Muscle of back (tissue), 11 donors: ENCODE measurements around the gene PTRH1. TPM values are rescaled to one million over a fixed set of nuclear protein-coding genes. Genes with fewer than 3 reads are reported as not detected.

Source experiments
- DNase-seq, 3 donors: peaks; one replicate each; pipeline versions ENCODE4 v3.0.0 to v3.0.0-alpha.2; 2013
- polyA plus RNA-seq, 10 donors: library from polyadenylated mRNA; unstranded; fragments of 120-200 nt; gene quantifications; one replicate each; pipeline ENCODE4 v1.2.1, GENCODE V29; 2013; ENCODE audit not compliant: insufficient read length in 10 of 10

The PTRH1 gene
- polyA plus RNA-seq, 10 donors = 4.4 to 8.2 (median 6.4) TPM

- DNase-seq = no peak
Measured at GRCh38 chr9:127700140-127700539, 15.3 kb downstream of the PTRH1 start.

- DNase-seq = peak; percentile 96 to 98 (median 97)
Measured at GRCh38 chr9:127698985-127699670, 16.3 kb downstream of the PTRH1 start.

GRCh38 chr9:127698386-127698785 is 17.1 kb downstream of the PTRH1 start:
- DNase-seq = no peak

- no peak for DNase-seq
Measured at GRCh38 chr9:127697575-127697974, 17.9 kb downstream of the PTRH1 start.

- no peak for DNase-seq
Measured at GRCh38 chr9:127694890-127695720, 20.4 kb downstream of the PTRH1 start.

GRCh38 chr9:127693697-127694096 is 21.8 kb downstream of the PTRH1 start:
- DNase-seq = no peak

- DNase-seq = no peak
Measured at GRCh38 chr9:127693143-127693542, 22.3 kb downstream of the PTRH1 start.

GRCh38 chr9:127692071-127692470 is 23.4 kb downstream of the PTRH1 start:
- no peak for DNase-seq

- no peak for DNase-seq
Measured at GRCh38 chr9:127690735-127691134, 24.7 kb downstream of the PTRH1 start.

- no peak for DNase-seq
Measured at GRCh38 chr9:127689329-127690000, 26.0 kb downstream of the PTRH1 start.

- DNase-seq = no peak
Measured at GRCh38 chr9:127686461-127687393, 28.7 kb downstream of the PTRH1 start.

- DNase-seq = no peak
Measured at GRCh38 chr9:127684576-127684975, 30.9 kb downstream of the PTRH1 start.

- no peak for DNase-seq
Measured at GRCh38 chr9:127683723-127684122, 31.7 kb downstream of the PTRH1 start.

GRCh38 chr9:127682351-127683136 is 32.9 kb downstream of the PTRH1 start:
- DNase-seq = no peak

- DNase-seq = no peak
Measured at GRCh38 chr9:127680846-127681245, 34.6 kb downstream of the PTRH1 start.

- DNase-seq = no peak
Measured at GRCh38 chr9:127680226-127680625, 35.2 kb downstream of the PTRH1 start.

GRCh38 chr9:127679506-127679905 is 36.0 kb downstream of the PTRH1 start:
- DNase-seq = no peak

- DNase-seq = no peak
Measured at GRCh38 chr9:127676638-127677037, 38.8 kb downstream of the PTRH1 start.

- DNase-seq = no peak
Measured at GRCh38 chr9:127673234-127673633, 42.2 kb downstream of the PTRH1 start.

GRCh38 chr9:127667906-127668305 is 47.6 kb downstream of the PTRH1 start:
- no peak for DNase-seq
